ENCODE measurements around the gene PRKCI.
"Not testable (repeated sequence)": the region's sequence is repeated elsewhere in the genome, so short reads cannot be mapped to it uniquely, and the experiment has no call there.

Gene PRKCI

GRCh38 chr3:170301405-170301804, 79.2 kb downstream of the PRKCI start:
- no peak for DNase-seq

GRCh38 chr3:170302008-170302407, 79.8 kb downstream of the PRKCI start:
- DNase-seq: no peak

- no peak for DNase-seq
These were observed 83.8 kb downstream of the PRKCI start for GRCh38 chr3:170306015-170306414.

GRCh38 chr3:170307671-170308405, 85.6 kb downstream of the PRKCI start:
- DNase-seq: peak; percentile 28

- DNase-seq: no peak
These were observed 86.8 kb downstream of the PRKCI start for GRCh38 chr3:170309046-170309445.

GRCh38 chr3:170317954-170318353, 95.7 kb downstream of the PRKCI start:
- DNase-seq: no peak

GRCh38 chr3:170320461-170321121, 98.4 kb downstream of the PRKCI start:
- DNase-seq: no peak

- DNase-seq: no peak
These were observed 99.3 kb downstream of the PRKCI start for GRCh38 chr3:170321321-170322034.

GRCh38 chr3:170322566-170323269, 100.5 kb downstream of the PRKCI start:
- no peak for DNase-seq

GRCh38 chr3:170323331-170323730, 101.1 kb downstream of the PRKCI start:
- no peak for DNase-seq

- no peak for DNase-seq
These were observed 102.7 kb downstream of the PRKCI start for GRCh38 chr3:170324962-170325361.

GRCh38 chr3:170327040-170327808, 105.0 kb downstream of the PRKCI start:
- no peak for DNase-seq

GRCh38 chr3:170327868-170328548, 105.8 kb downstream of the PRKCI start:
- not testable (repeated sequence) for DNase-seq

GRCh38 chr3:170330366-170330765, 108.1 kb downstream of the PRKCI start:
- no peak for DNase-seq

GRCh38 chr3:170331143-170331542, 108.9 kb downstream of the PRKCI start:
- DNase-seq: no peak

- DNase-seq: no peak
These were observed 115.2 kb downstream of the PRKCI start for GRCh38 chr3:170337420-170337819.

- DNase-seq: no peak
These were observed 116.6 kb downstream of the PRKCI start for GRCh38 chr3:170338690-170339340.

- not testable (repeated sequence) for DNase-seq
These were observed 120.0 kb downstream of the PRKCI start for GRCh38 chr3:170342273-170342672.

GRCh38 chr3:170343859-170344258, 121.6 kb downstream of the PRKCI start:
- DNase-seq: not testable (repeated sequence)

GRCh38 chr3:170344971-170345370, 122.7 kb downstream of the PRKCI start:
- DNase-seq: no peak

All from DMS79 (cell line).